ENCODE results near the gene KLHL21. TPM values are rescaled to one million over a fixed set of nuclear protein-coding genes. Genes with fewer than 3 reads are reported as not detected.
A peak's percentile ranks its signal among the peaks of the same experiment; 100 is the strongest.

The KLHL21 gene
- total and polyA plus RNA-seq, 10 of the 15 experiments (the other 5 are each of a cell fraction or from before 2014, with no cell fraction given), result 0.76 to 12.2 (median 5.2) TPM

GRCh38 chr1:6603238-6603914 is 707 bp upstream of the KLHL21 start (continued):
- TF ChIP-seq USF2 (IDR thresholded peaks at IDR 0.05; ENCODE audit: borderline replicate concordance, low read depth, low read length), result no peak

GRCh38 chr1:6601923-6602668 is 573 bp downstream of the KLHL21 start:
- ChIA-PET POLR2A (interaction anchor here (0.8 to 1.3 kb wide), 5 partner anchors 10 to 24 kb away, joined by 3 to 10 read pairs (median 4); partner anchors contain the start of gene ZBTB48), CTCF (interaction anchor here (5.4 kb wide), 1 partner anchor 48 kb away, joined by 39 read pairs; the partner anchor contains the start of genes NOL9 and TAS1R1), RAD21 (ENCODE audit: unreplicated experiment) (interaction anchor here (1.1 to 3.9 kb wide), 2 partner anchors 21 to 24 kb away, joined by 3 to 38 read pairs; partner anchors contain the start of gene ZBTB48), SMC1A (ENCODE audit: uncharacterized antibody, unreplicated experiment) (interaction anchor here (1.6 kb wide), 1 partner anchor 49 kb away, joined by 4 read pairs; no protein-coding TSS in a partner anchor)
- under 1% methylated on average over 103 of the region's 103 CpGs for WGBS (ENCODE audit: insufficient coverage, insufficient replicate concordance, low lambda C conversion rate, missing lambda C conversion rate)
- in situ Hi-C loops (cut with MboI), result no loop called here
- DNase-seq (ENCODE audit: low read depth, low spot score) (no peak), ATAC-seq (peak; percentile 64), FAIRE-seq (no peak)
- BruUV-seq (replicated peaks), result no TSS peak
- Histone ChIP-seq H3K4me2 (ENCODE audit: control insufficient read depth, insufficient read depth) (peak overlapping the region; percentile 100), H3K27me3 (replicated peaks in 1 of 2; ENCODE audit: control insufficient read depth in 2 of 2, insufficient read depth in 2 of 2, low read length in 1 of 2) (no peaks in the 10 kb centered on the region), H3K4me1 (ENCODE audit: control insufficient read depth, insufficient read depth, low read length) (peaks cover 13% of the 10 kb centered on the region), H3K9me3 (replicated peaks; ENCODE audit: control insufficient read depth, insufficient read depth, low read length) (no peaks in the 10 kb centered on the region), H2AFZ (ENCODE audit: control insufficient read depth, low read depth, low read length) (peak overlapping the region; percentile 70), H3K4me3 (peak overlapping the region; percentile 94), H3K27ac (ENCODE audit: control insufficient read depth, insufficient read depth) (peak overlapping the region; percentile 79), H3K79me2 (ENCODE audit: control insufficient read depth, insufficient read depth, low read length) (peaks cover 36% of the 10 kb centered on the region), H3K9ac (ENCODE audit: control insufficient read depth, insufficient read depth, low read length) (peak overlapping the region; percentile 84), H4K20me1 (ENCODE audit: control insufficient read depth, insufficient read depth) (no peaks in the 10 kb centered on the region), H3K36me3 (ENCODE audit: control insufficient read depth in 2 of 2, insufficient read depth in 2 of 2, low read length in 1 of 2) (peaks cover 2 to 8% of the 10 kb centered on the region in 2 experiments; a peak in 2 of 4 replicates)
- intact Hi-C loops (cut with micrococcal nuclease; ENCODE audit: unreplicated experiment), result loop anchor here (1.0 kb wide), 1 partner anchor 11 kb away; the partner anchor contains the start of gene PHF13
- TF ChIP-seq ZNF24 (IDR thresholded peaks at IDR 0.05), result no peak
- TF ChIP-seq CTCF (IDR thresholded peaks at IDR 0.05 in 2 of 3, conservative IDR thresholded peaks at IDR 0.05 in 1 of 3; ENCODE audit: control insufficient read depth in 2 of 3, extremely low read depth in 1 of 3, insufficient read depth in 1 of 3, low read depth in 3 of 3, low read length in 3 of 3), result 0 out of 6 replicates have a peak, but pooled peaks of 1 of the 3 experiments have one; percentile 2
- TF ChIP-seq SP1 (IDR thresholded peaks at IDR 0.05; ENCODE audit: low read depth, low read length), result no peak
- no peak for TF ChIP-seq CBX5 (IDR thresholded peaks at IDR 0.05; ENCODE audit: low read depth)
- no peak for TF ChIP-seq ZNF207 (IDR thresholded peaks at IDR 0.05; ENCODE audit: borderline replicate concordance)
- peak; percentile 44; the same call in 1 of the 2 replicates for TF ChIP-seq YY1 (IDR thresholded peaks at IDR 0.05; ENCODE audit: low read depth, low read length)
- TF ChIP-seq LARP7 (IDR thresholded peaks at IDR 0.05), result peak; percentile 82
- TF ChIP-seq SMARCA5 (IDR thresholded peaks at IDR 0.05), result peak; percentile 49; the same call in 1 of the 2 replicates
- TF ChIP-seq SIN3A (IDR thresholded peaks at IDR 0.05; ENCODE audit: low read depth, low read length), result peak; percentile 41; the same call in 1 of the 2 replicates
- 0 out of 2 replicates have a peak, but pooled peaks have one; percentile 53 for TF ChIP-seq TCF3 (IDR thresholded peaks at IDR 0.05; ENCODE audit: borderline replicate concordance, insufficient read depth, low read depth, low read length)
- peak; percentile 77 for TF ChIP-seq IKZF1 (conservative IDR thresholded peaks at IDR 0.05)
- no peak for TF ChIP-seq PBX3 (IDR thresholded peaks at IDR 0.05; ENCODE audit: insufficient replicate concordance, low read depth, low read length)
- TF ChIP-seq POLR2AphosphoS2 (IDR thresholded peaks at IDR 0.05; ENCODE audit: low read depth, low read length), result no peak
- TF ChIP-seq EED (IDR thresholded peaks at IDR 0.05; ENCODE audit: low read depth), result no peak; the same call in 1 of the 2 replicates

Data from GM12878 (cell line).